Activated T-cell treated with anti-CD3 and anti-CD28 coated beads, Interleukin-2, amount 50 U/mL, for 4 hours (primary cell): ENCODE results near the gene PAQR5. TPM values are rescaled to one million over a fixed set of nuclear protein-coding genes. Genes with fewer than 3 reads are reported as not detected.
"Not testable (repeated sequence)": the region's sequence is repeated elsewhere in the genome, so short reads cannot be mapped to it uniquely, and the experiment has no call there.

Experiments
- ATAC-seq, 2 donors: fragments of 200-7000 bp; cut with Tn5 transposase; one replicate each; pipeline ENCODE4 v1.10.0; 2021
- DNase-seq: peaks from one replicate; pipeline ENCODE4 v3.0.0-alpha.2; 2020
- H3K27me3 Mint-ChIP-seq: one replicate; pipeline ENCODE4 v1.8.0; 2021; ENCODE audit warnings: low read depth, mixed read lengths
- H3K36me3 Mint-ChIP-seq: one replicate; pipeline ENCODE4 v1.8.0; 2022; ENCODE audit warnings: mixed read lengths; ENCODE audit not compliant: insufficient read depth
- H3K4me1 Mint-ChIP-seq: one replicate; pipeline ENCODE4 v1.8.0; 2021; ENCODE audit warnings: low read depth, mixed read lengths
- H3K4me3 Mint-ChIP-seq: one replicate; pipeline ENCODE4 v1.8.0; 2021; ENCODE audit warnings: mild to moderate bottlenecking, moderate library complexity, mixed read lengths
- H3K9me3 Mint-ChIP-seq: one replicate; pipeline ENCODE4 v1.8.0; 2021; ENCODE audit warnings: mixed read lengths
- total RNA-seq, 3 donors: library from RNA; stranded (reverse); gene quantifications; one replicate each; pipeline ENCODE4 v1.2.1, GENCODE V29; 2021

PAQR5 gene
- total RNA-seq, 3 donors from 2014 or later, result 0.05 to 0.14 TPM; not detected in 1

GRCh38 chr15:69288531-69289341, 10.0 kb upstream of the PAQR5 start:
- H3K4me3 Mint-ChIP-seq, result no peak overlapping the region
- DNase-seq, result no peak
- no peaks in the 10 kb centered on the region for H3K4me1 Mint-ChIP-seq
- no peak for ATAC-seq
- no peaks in the 10 kb centered on the region for H3K36me3 Mint-ChIP-seq
- H3K9me3 Mint-ChIP-seq, result no peaks in the 10 kb centered on the region
- H3K27me3 Mint-ChIP-seq, result peaks cover 2% of the 10 kb centered on the region

GRCh38 chr15:69289342-69290146, 9.2 kb upstream of the PAQR5 start:
- no peaks in the 10 kb centered on the region for H3K4me1 Mint-ChIP-seq
- no peaks in the 10 kb centered on the region for H3K36me3 Mint-ChIP-seq
- ATAC-seq, result no peak
- DNase-seq, result no peak
- no peak overlapping the region for H3K4me3 Mint-ChIP-seq
- no peaks in the 10 kb centered on the region for H3K9me3 Mint-ChIP-seq
- H3K27me3 Mint-ChIP-seq, result no peaks in the 10 kb centered on the region

- H3K9me3 Mint-ChIP-seq, result no peaks in the 10 kb centered on the region
These were observed 8.2 kb upstream of the PAQR5 start for GRCh38 chr15:69290346-69291164.

GRCh38 chr15:69291651-69292050, 7.1 kb upstream of the PAQR5 start:
- H3K4me3 Mint-ChIP-seq, DNase-seq, H3K9me3 Mint-ChIP-seq, H3K4me1 Mint-ChIP-seq, ATAC-seq, H3K36me3 Mint-ChIP-seq: not testable (repeated sequence)
- peaks cover 10% of the 10 kb centered on the region for H3K27me3 Mint-ChIP-seq

More at GRCh38 chr15:69290346-69291164, 8.2 kb upstream of the PAQR5 start:
- Mint-ChIP-seq H3K27me3 (peaks cover 4% of the 10 kb centered on the region), H3K36me3 (no peaks in the 10 kb centered on the region), H3K4me1 (no peaks in the 10 kb centered on the region), H3K4me3 (no peak overlapping the region)
- DNase-seq (no peak), ATAC-seq (no peak)

GRCh38 chr15:69292826-69293420, 5.8 kb upstream of the PAQR5 start:
- H3K4me3 Mint-ChIP-seq, result no peak overlapping the region
- ATAC-seq (no peak), DNase-seq (no peak)
- peaks cover 23% of the 10 kb centered on the region for H3K27me3 Mint-ChIP-seq
- peaks cover 2% of the 10 kb centered on the region for H3K4me1 Mint-ChIP-seq
- no peaks in the 10 kb centered on the region for H3K9me3 Mint-ChIP-seq
- H3K36me3 Mint-ChIP-seq, result no peaks in the 10 kb centered on the region

- Mint-ChIP-seq H3K4me1 (peaks cover 2% of the 10 kb centered on the region), H3K4me3 (no peak overlapping the region), H3K9me3 (no peaks in the 10 kb centered on the region), H3K27me3 (peaks cover 29% of the 10 kb centered on the region), H3K36me3 (no peaks in the 10 kb centered on the region)
- no peak for DNase-seq
- no peak for ATAC-seq
These were observed 4.7 kb upstream of the PAQR5 start for GRCh38 chr15:69293741-69294615.

- Mint-ChIP-seq H3K36me3 (no peaks in the 10 kb centered on the region), H3K4me3 (no peak overlapping the region), H3K27me3 (peaks cover 46% of the 10 kb centered on the region)
These were observed 2.1 kb upstream of the PAQR5 start for GRCh38 chr15:69296606-69297005.

GRCh38 chr15:69297642-69298353, 914 bp upstream of the PAQR5 start:
- Mint-ChIP-seq H3K9me3 (no peaks in the 10 kb centered on the region), H3K4me1 (peaks cover 2% of the 10 kb centered on the region), H3K36me3 (no peaks in the 10 kb centered on the region), H3K27me3 (peaks cover 56% of the 10 kb centered on the region), H3K4me3 (peak overlapping the region; percentile 25)
- DNase-seq (no peak), ATAC-seq (no peak)

More at GRCh38 chr15:69296606-69297005, 2.1 kb upstream of the PAQR5 start:
- DNase-seq, result no peak
- Mint-ChIP-seq H3K9me3 (no peaks in the 10 kb centered on the region), H3K4me1 (peaks cover 2% of the 10 kb centered on the region)
- ATAC-seq, result no peak

GRCh38 chr15:69298354-69298696, 387 bp upstream of the PAQR5 start:
- H3K36me3 Mint-ChIP-seq, result no peaks in the 10 kb centered on the region
- H3K4me1 Mint-ChIP-seq, result peaks cover 2% of the 10 kb centered on the region
- H3K9me3 Mint-ChIP-seq, result no peaks in the 10 kb centered on the region
- peaks cover 60% of the 10 kb centered on the region for H3K27me3 Mint-ChIP-seq
- peak overlapping the region; percentile 59 for H3K4me3 Mint-ChIP-seq
- ATAC-seq, result no peak
- no peak for DNase-seq

- peaks cover 2% of the 10 kb centered on the region for H3K4me1 Mint-ChIP-seq
- H3K9me3 Mint-ChIP-seq, result no peaks in the 10 kb centered on the region
- peak overlapping the region; percentile 29 for H3K4me3 Mint-ChIP-seq
These were observed 757 bp downstream of the PAQR5 start for GRCh38 chr15:69299451-69299886.

GRCh38 chr15:69299943-69300588, 1.4 kb downstream of the PAQR5 start:
- H3K27me3 Mint-ChIP-seq, result peaks cover 60% of the 10 kb centered on the region
- H3K9me3 Mint-ChIP-seq, result no peaks in the 10 kb centered on the region
- H3K36me3 Mint-ChIP-seq, result no peaks in the 10 kb centered on the region
- H3K4me1 Mint-ChIP-seq, result peaks cover 2% of the 10 kb centered on the region
- no peak for ATAC-seq
- DNase-seq, result no peak
- H3K4me3 Mint-ChIP-seq, result no peak overlapping the region

More at GRCh38 chr15:69299451-69299886, 757 bp downstream of the PAQR5 start:
- ATAC-seq (no peak), DNase-seq (no peak)
- Mint-ChIP-seq H3K27me3 (peaks cover 64% of the 10 kb centered on the region), H3K36me3 (no peaks in the 10 kb centered on the region)

- not testable (repeated sequence) for H3K36me3 Mint-ChIP-seq, H3K4me3 Mint-ChIP-seq, H3K9me3 Mint-ChIP-seq, H3K4me1 Mint-ChIP-seq, ATAC-seq, DNase-seq
- H3K27me3 Mint-ChIP-seq, result peaks cover 59% of the 10 kb centered on the region
These were observed 2.4 kb downstream of the PAQR5 start for GRCh38 chr15:69301101-69301500.
